Motor neuron (in vitro differentiated cells): ENCODE data around the gene DOCK1. TPM values are rescaled to one million over a fixed set of nuclear protein-coding genes. Genes with fewer than 3 reads are reported as not detected.
A peak's percentile ranks its signal among the peaks of the same experiment; 100 is the strongest.

Experiments used
- ATAC-seq, 8 experiments: fragments of 200-7000 bp; cut with Tn5 transposase; replicated peaks in 6 of 8; 2 replicates each; pipeline ENCODE4 v1.8.0; 2021; ENCODE audit warnings: mild to moderate bottlenecking in 8 of 8, moderate library complexity in 8 of 8
- H3K27ac ChIP-seq, 2 donors: fragments of 250-450 bp; sonication (Bioruptor Pico); 2 replicates each; pipeline ENCODE4 v1.9.0; 2021; ENCODE audit warnings: antibody characterized with exemption in 2 of 2, mild to moderate bottlenecking in 2 of 2, moderate library complexity in 1 of 2
- H3K4me1 ChIP-seq, 2 donors: fragments of 250-450 bp; sonication (Bioruptor Pico); replicated peaks in 1 of 2; 2 replicates each; pipeline ENCODE4 v1.6.1; 2021; ENCODE audit warnings: antibody characterized with exemption in 2 of 2, mild to moderate bottlenecking in 2 of 2, moderate library complexity in 1 of 2
- H3K4me3 ChIP-seq, 5 donors: fragments of 250-450 bp; sonication (Bioruptor Pico); 2 replicates each; pipeline ENCODE4 v1.9.0; 2021; ENCODE audit warnings: antibody characterized with exemption in 5 of 5, mild to moderate bottlenecking in 5 of 5, moderate library complexity in 4 of 5
- WGBS, 10 experiments: fragments of 450-650 bp; shearing (Covaris generic); methylation state at CpG; one replicate each; pipeline ENCODE4 v1.0.0; 2022; 5-methylcytosine and 5-hydroxymethylcytosine counted together
- in situ Hi-C, 9 experiments: fragments of 400-800 bp; cut with MboI; loops; one replicate each; pipeline ENCODE4 v1.15.0; 2021; ENCODE audit warnings: low sequenced_read_pairs in 9 of 9, low pct_unique_long_range_greater_than_20kb in 2 of 9; ENCODE audit not compliant: unreplicated experiment in 9 of 9
- total RNA-seq, 8 experiments: library from RNA; unstranded; fragments of 300-600 nt; gene quantifications; 2 replicates each; pipeline versions ENCODE4 v1.2.3 to v1.2.4, GENCODE V29; 2022

Gene DOCK1
- total RNA-seq, 8 experiments from 2014 or later: 8.8 to 85.4 (median 23.0) TPM

- ATAC-seq: no peak
- H3K27ac ChIP-seq: no peak overlapping the region
- peaks cover 8 to 23% of the 10 kb centered on the region in 2 donors for H3K4me1 ChIP-seq
- in situ Hi-C loops: no loop called here
- 83 to 100% (median 90%) methylated on average over 1 to 6 of the region's 7 CpGs; no CpG with 5 or more reads in 1 of the 10 experiments for WGBS, 10 experiments
- H3K4me3 ChIP-seq: no peak overlapping the region
These were observed 142.0 kb downstream of the DOCK1 start for GRCh38 chr10:127046975-127047877.

GRCh38 chr10:127047878-127048238 lies 142.6 kb downstream of the DOCK1 start:
- WGBS, 10 experiments: 86 to 100% (median 92%) methylated on average over 3 to 6 of the region's 6 CpGs

GRCh38 chr10:127048630-127049029 lies 143.4 kb downstream of the DOCK1 start:
- Histone ChIP-seq H3K4me3 (no peak overlapping the region), H3K27ac (no peak overlapping the region), H3K4me1 (peaks cover 4 to 10% of the 10 kb centered on the region in 2 donors)
- ATAC-seq: no peak
- WGBS, 10 experiments: 31 to 100% (median 92%) methylated on average over 1 to 6 of the region's 6 CpGs; no CpG with 5 or more reads in 1 of the 10 experiments
- in situ Hi-C loops: no loop called here

More at GRCh38 chr10:127047878-127048238, 142.6 kb downstream of the DOCK1 start:
- ATAC-seq: no peak
- in situ Hi-C loops: no loop called here
- no peak overlapping the region for H3K4me3 ChIP-seq
- H3K4me1 ChIP-seq: peaks cover 8 to 16% of the 10 kb centered on the region in 2 donors
- H3K27ac ChIP-seq: no peak overlapping the region

- in situ Hi-C loops: no loop called here
- no peak for ATAC-seq
- Histone ChIP-seq H3K4me1 (no peaks in the 10 kb centered on the region), H3K27ac (no peak overlapping the region), H3K4me3 (no peak overlapping the region)
- 0 to 100% (median 87%) methylated on average over 1 to 9 of the region's 9 CpGs; no CpG with 5 or more reads in 2 of the 10 experiments for WGBS, 10 experiments
These were observed 146.8 kb downstream of the DOCK1 start for GRCh38 chr10:127052001-127052400.

- no peak overlapping the region for H3K4me3 ChIP-seq
- in situ Hi-C loops: no loop called here
- no peak overlapping the region for H3K27ac ChIP-seq
- no peak for ATAC-seq
- H3K4me1 ChIP-seq: no peaks in the 10 kb centered on the region
These were observed 150.0 kb downstream of the DOCK1 start for GRCh38 chr10:127055263-127055662.

- no peak for ATAC-seq
- H3K4me1 ChIP-seq: peaks cover 0 to 17% of the 10 kb centered on the region in 2 donors
- H3K4me3 ChIP-seq: no peak overlapping the region
- no peak overlapping the region for H3K27ac ChIP-seq
- in situ Hi-C loops: no loop called here
These were observed 154.1 kb downstream of the DOCK1 start for GRCh38 chr10:127059314-127059713.

GRCh38 chr10:127063762-127064161 lies 158.5 kb downstream of the DOCK1 start:
- Histone ChIP-seq H3K4me3 (no peak overlapping the region), H3K27ac (no peak overlapping the region), H3K4me1 (peaks cover 11 to 36% of the 10 kb centered on the region in 2 donors)
- in situ Hi-C loops: no loop called here
- no peak for ATAC-seq
- 74 to 97% (median 85%) methylated on average over 4 to 9 of the region's 9 CpGs; no CpG with 5 or more reads in 1 of the 10 experiments for WGBS, 10 experiments

GRCh38 chr10:127064474-127064873 lies 159.2 kb downstream of the DOCK1 start:
- no peak for ATAC-seq
- in situ Hi-C loops: no loop called here
- WGBS, 10 experiments: 87 to 100% (median 98%) methylated on average over 1 to 4 of the region's 14 CpGs; no CpG with 5 or more reads in 4 of the 10 experiments

GRCh38 chr10:127067542-127068194 lies 162.4 kb downstream of the DOCK1 start:
- in situ Hi-C loops: no loop called here
- Histone ChIP-seq H3K27ac (peak overlapping the region; percentile 46 to 65), H3K4me3 (no peak overlapping the region), H3K4me1 (peaks cover 11 to 32% of the 10 kb centered on the region in 2 donors)
- ATAC-seq: peak in 5 of 8 experiments; percentile 83 to 92 (median 89)
- whole genome bisulfite sequencing, 10 experiments: 67 to 100% (median 78%) methylated on average over 2 to 4 of the region's 4 CpGs; no CpG with 5 or more reads in 5 of the 10 experiments

More at GRCh38 chr10:127064474-127064873, 159.2 kb downstream of the DOCK1 start:
- no peak overlapping the region for H3K4me3 ChIP-seq
- H3K27ac ChIP-seq: no peak overlapping the region
- H3K4me1 ChIP-seq: peaks cover 11 to 36% of the 10 kb centered on the region in 2 donors

- Histone ChIP-seq H3K27ac (no peak overlapping the region), H3K4me1 (peaks cover 11 to 31% of the 10 kb centered on the region in 2 donors), H3K4me3 (no peak overlapping the region)
- no peak for ATAC-seq
- in situ Hi-C loops: no loop called here
These were observed 163.3 kb downstream of the DOCK1 start for GRCh38 chr10:127068485-127068884.

GRCh38 chr10:127069436-127069835 lies 164.2 kb downstream of the DOCK1 start:
- WGBS, 10 experiments: 80 to 100% (median 92%) methylated on average over 1 to 4 of the region's 4 CpGs; no CpG with 5 or more reads in 2 of the 10 experiments
- no peak for ATAC-seq
- in situ Hi-C loops: no loop called here
- H3K4me3 ChIP-seq: no peak overlapping the region
- peaks cover 11 to 36% of the 10 kb centered on the region in 2 donors for H3K4me1 ChIP-seq
- no peak overlapping the region for H3K27ac ChIP-seq

GRCh38 chr10:127071126-127071525 lies 165.9 kb downstream of the DOCK1 start:
- whole genome bisulfite sequencing, 10 experiments: 81 to 100% (median 100%) methylated on average over 1 to 2 of the region's 2 CpGs; no CpG with 5 or more reads in 3 of the 10 experiments
- no peak overlapping the region for H3K4me3 ChIP-seq
- peaks cover 11 to 39% of the 10 kb centered on the region in 2 donors for H3K4me1 ChIP-seq
- in situ Hi-C loops: no loop called here
- ATAC-seq: no peak
- H3K27ac ChIP-seq: no peak overlapping the region

- Histone ChIP-seq H3K27ac (no peak overlapping the region), H3K4me3 (no peak overlapping the region), H3K4me1 (peaks cover 0 to 20% of the 10 kb centered on the region in 2 donors)
- no peak for ATAC-seq
- in situ Hi-C loops: no loop called here
- 11 to 93% (median 66%) methylated on average over 1 to 3 of the region's 3 CpGs for WGBS, 10 experiments
These were observed 168.4 kb downstream of the DOCK1 start for GRCh38 chr10:127073666-127074065.
